ENCODE measurements around the gene ALCAM.

Gene ALCAM

DNA sequence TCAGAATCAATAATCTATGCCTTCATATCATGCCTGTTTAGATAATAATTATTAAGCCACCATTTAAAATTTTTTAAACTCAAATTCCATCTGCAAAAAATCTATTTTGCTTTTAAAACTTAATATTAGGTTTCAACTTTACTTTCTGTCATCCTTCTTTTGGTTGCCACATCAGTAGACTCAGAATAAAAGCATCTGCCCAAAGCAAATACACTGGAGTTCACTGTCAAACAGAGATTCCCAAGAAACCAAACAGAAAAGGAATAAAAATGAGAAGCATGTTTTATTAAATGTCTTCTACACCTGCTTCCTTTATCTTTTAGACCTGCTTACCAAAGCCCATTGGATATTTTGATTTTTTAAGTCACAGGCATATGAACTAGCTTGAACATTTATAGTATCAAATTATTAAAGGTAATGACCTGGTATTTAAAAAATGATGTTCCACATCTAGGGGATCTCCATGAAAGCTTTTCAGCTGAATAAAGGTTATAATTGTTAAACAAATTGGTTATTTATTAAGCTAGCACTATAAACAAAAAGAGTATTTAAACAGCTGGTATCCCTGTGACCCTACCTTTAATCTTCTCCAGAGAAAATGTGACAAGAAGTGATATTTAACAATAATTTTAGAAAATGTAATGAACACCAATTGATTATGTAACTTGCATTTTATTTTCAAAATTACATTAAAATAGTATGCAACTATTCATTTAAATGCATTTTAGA lies 62.5 kb downstream of the ALCAM start:
- DNase-seq (ENCODE audit: low read depth): no peak

GRCh38 chr3:105430455-105430854 lies 63.7 kb downstream of the ALCAM start:
- DNase-seq (ENCODE audit: low read depth): no peak

DNA sequence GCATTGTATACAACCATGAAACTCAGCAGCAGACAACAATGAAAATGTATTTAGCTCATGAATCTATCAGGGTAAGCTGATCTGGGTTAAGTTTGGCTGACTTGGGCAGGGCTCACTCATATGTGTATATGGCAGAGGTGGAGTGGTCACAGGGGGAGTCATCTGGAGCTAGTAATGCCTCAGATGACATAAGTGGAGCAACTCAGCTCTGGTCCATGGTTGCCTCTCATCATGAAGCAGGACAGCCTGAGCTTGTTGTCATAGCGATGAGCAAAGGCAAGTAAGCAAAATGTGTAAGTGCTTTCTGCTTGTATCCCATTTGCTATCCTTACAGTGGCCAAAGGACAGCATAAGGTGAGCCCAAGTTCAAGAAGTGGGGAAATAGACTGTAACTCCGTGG lies 64.5 kb downstream of the ALCAM start:
- DNase-seq (ENCODE audit: low read depth): no peak

DNA sequence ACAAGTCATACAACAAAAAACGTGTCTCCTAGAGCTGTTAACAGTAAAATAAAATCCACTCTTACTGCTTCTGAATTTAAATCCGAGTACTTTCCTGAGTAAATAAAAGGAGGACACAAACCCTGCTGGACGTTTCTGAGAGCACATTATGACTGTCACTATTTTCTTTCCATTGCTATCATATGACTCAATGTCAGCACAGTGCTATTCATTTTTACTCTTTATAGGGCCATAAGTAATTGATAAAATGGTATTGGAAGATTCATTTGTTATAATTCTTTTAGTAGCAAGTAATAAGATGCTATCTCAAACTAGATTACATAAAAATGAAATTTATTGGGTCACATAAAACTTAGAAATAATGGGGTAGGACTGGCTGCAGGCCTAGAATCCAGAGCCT lies 68.6 kb downstream of the ALCAM start:
- DNase-seq (ENCODE audit: low read depth): no peak

GRCh38 chr3:105436687-105437086 lies 70.0 kb downstream of the ALCAM start:
- DNase-seq (ENCODE audit: low read depth): no peak

- DNase-seq (ENCODE audit: low read depth): no peak
These were observed 73.4 kb downstream of the ALCAM start for GRCh38 chr3:105440113-105440512.

DNA sequence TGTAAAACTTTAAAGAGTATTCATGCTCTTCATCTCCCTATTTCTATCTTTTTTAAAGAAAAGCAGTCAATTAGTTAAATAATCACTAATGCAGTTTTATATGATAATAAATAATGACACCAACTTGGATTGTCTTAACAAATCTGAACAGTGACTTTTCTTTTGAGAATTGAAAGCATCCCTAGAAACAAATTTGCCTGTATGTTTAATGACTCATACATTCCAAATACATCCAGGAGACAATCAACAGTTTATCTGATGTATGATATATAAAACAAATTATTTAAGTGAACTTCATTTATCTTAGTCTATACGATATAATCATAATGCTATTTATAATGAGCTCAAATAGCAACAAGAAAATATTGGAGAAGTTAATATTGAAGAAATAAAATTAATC lies 78.0 kb downstream of the ALCAM start:
- no peak for DNase-seq (ENCODE audit: low read depth)

GRCh38 chr3:105448338-105448982 lies 81.8 kb downstream of the ALCAM start:
- DNase-seq (ENCODE audit: low read depth): no peak

DNA sequence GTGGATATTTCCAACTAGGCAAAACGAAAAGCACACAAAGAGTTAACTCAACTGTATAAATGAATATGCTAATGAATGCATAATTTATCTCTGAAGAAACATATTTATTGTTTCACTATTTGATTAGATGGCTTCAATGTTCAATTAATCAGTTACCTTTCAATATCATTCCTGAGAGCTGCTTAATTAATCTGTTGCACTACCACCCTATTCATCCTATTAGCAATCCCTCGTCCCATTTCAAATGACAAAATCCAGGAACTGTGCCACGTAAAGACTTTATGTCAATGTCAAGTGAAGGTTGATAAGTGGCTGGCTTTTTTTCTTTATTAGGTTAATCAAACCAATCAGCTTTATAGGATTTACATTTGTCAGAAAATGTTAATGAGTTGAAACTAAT lies 82.7 kb downstream of the ALCAM start:
- DNase-seq (ENCODE audit: low read depth): no peak

- DNase-seq (ENCODE audit: low read depth): no peak
These were observed 89.3 kb downstream of the ALCAM start for GRCh38 chr3:105456017-105456416.

- no peak for DNase-seq (ENCODE audit: low read depth)
These were observed 92.0 kb downstream of the ALCAM start for GRCh38 chr3:105458518-105459215.

DNA sequence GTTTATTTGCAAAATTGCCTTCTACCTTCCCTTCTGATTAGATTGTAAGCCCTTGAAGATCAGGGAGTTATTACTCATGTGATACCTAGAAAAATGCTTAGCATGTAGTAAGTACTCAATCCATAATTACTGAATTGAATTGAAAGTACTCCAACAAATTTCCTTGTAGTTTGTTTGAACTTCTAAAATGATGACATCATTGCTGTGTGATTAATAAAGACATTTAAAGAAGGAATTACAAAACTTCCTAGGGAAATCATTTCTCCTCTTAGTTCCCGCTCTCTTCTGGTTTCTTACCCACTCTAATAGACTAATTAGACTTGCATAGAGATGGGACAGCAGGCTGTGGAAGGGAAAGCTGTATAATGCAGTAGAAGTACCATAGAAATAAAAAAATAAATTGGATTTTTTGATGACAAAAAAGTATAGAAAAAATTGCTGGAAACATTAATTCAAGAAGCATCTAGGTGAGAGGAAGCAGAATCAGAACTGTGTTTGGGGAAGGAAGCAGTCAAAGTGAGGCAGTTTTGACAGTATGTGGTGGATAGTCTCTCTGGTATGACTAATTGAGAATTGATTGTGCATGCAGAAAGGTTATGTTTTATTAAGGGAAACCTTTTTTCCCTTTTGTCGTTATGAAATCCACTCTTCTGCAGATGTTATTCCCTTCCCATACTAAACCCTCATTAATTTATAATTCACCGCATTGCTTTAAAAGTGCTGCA lies 93.0 kb downstream of the ALCAM start:
- DNase-seq (ENCODE audit: low read depth): no peak

GRCh38 chr3:105463620-105464019 lies 96.9 kb downstream of the ALCAM start:
- DNase-seq (ENCODE audit: low read depth): no peak

- DNase-seq (ENCODE audit: low read depth): no peak
These were observed 98.6 kb downstream of the ALCAM start for GRCh38 chr3:105465251-105465853.

DNA sequence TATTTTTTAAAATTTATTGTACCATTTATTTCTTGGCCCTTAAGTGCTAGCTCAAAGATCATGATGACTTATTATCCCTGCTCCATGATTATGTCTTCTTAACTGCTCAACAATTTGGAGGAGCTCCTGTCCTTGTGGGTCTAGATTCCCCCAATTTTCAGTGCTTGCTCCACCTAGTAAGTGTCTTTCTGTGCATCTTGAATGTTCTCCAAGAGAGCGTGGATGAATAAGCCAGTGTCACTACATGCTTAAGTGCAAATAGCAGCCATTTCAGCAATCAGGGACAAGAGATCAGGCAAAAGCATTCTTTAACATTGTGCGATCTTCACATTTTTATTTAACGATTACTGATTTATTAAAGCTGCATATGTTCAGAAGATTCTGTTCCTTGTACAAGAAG lies 99.4 kb downstream of the ALCAM start:
- DNase-seq (ENCODE audit: low read depth): no peak

- no peak for DNase-seq (ENCODE audit: low read depth)
These were observed 100.0 kb downstream of the ALCAM start for GRCh38 chr3:105466495-105467404.

- no peak for DNase-seq (ENCODE audit: low read depth)
These were observed 104.1 kb downstream of the ALCAM start for GRCh38 chr3:105470851-105471250.

DNA sequence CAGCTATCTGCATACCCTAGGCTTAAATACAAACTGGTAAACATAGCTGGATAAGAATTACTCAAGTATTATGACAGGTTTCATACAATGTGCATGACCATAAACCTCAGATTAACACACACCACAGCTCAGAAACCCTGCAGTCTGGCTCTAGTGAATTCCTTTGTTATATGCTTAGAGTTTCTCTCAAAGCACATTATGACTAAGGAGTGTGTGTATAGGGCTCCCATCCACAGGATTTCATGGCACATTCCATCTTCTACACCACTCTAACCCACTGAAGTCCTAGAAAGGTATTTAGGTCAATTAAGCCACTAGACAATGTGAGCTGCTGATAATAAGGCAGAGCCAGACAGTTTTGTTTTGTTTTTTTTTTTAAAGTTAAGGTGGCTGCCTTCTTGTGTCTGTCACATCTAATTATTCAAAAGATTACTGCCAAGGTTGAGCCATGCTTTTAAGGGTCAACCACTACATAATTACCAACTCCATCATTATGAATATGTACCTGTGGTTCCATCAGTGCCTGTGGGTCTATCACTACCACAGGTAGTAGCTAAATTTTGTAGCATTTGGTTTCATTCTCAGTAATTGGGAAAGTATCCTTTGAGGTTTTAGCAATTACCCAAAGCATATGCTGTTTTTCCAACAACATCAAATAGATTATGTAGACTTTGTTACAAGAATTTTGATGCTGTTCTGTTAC lies 107.0 kb downstream of the ALCAM start:
- no peak for DNase-seq (ENCODE audit: low read depth)

GRCh38 chr3:105480768-105481167 lies 114.1 kb downstream of the ALCAM start:
- DNase-seq (ENCODE audit: low read depth): no peak

GRCh38 chr3:105483476-105483875 lies 116.8 kb downstream of the ALCAM start:
- no peak for DNase-seq (ENCODE audit: low read depth)

Data from T follicular helper cell (primary cell).